Medulla oblongata (tissue), 1 donor: ENCODE measurements around the gene STARD4.

Experiments used
- DNase-seq: peaks from one replicate; pipeline ENCODE4 v3.0.0-alpha.2; 2015; ENCODE audit errors: extremely low spot score

The STARD4 gene

GRCh38 chr5:111472096-111472495 is 40.2 kb downstream of the STARD4 start:
- DNase-seq = no peak

- peak; percentile 26 for DNase-seq
These were observed 42.4 kb downstream of the STARD4 start for GRCh38 chr5:111469903-111470302.

DNA sequence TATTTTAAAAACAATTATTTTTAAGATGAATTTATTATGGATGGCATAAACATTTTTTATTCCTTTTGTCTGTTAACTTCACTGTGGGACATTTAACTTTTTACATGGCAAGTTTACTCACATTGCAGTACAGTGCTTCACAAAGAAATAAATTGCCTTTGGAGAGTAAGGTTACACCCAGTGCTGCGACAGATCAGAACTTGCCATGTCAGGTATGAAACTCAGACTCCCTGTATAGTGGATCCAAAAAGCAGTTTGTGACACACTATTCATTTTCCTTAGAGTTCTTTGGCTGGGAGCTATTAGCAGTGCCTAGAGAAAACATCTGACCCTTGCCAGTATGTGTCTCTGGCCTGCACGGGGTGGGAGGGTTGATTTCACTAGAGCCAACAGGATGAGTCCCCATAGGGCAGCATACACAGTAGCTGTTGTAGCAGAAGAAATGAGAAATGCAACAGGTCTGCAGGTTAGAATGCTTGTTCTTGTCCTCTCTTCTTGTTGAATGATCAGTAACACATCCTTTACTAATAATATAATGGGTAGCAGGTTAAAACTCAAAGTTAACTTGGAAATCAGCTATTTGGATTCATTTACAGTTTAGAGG is 42.9 kb downstream of the STARD4 start:
- no peak for DNase-seq

GRCh38 chr5:111463311-111463710 is 49.0 kb downstream of the STARD4 start:
- DNase-seq = no peak

GRCh38 chr5:111461934-111462333 is 50.4 kb downstream of the STARD4 start:
- no peak for DNase-seq

GRCh38 chr5:111461255-111461671 is 51.1 kb downstream of the STARD4 start:
- DNase-seq = peak; percentile 41

GRCh38 chr5:111454776-111455175 is 57.6 kb downstream of the STARD4 start:
- DNase-seq = no peak

DNA sequence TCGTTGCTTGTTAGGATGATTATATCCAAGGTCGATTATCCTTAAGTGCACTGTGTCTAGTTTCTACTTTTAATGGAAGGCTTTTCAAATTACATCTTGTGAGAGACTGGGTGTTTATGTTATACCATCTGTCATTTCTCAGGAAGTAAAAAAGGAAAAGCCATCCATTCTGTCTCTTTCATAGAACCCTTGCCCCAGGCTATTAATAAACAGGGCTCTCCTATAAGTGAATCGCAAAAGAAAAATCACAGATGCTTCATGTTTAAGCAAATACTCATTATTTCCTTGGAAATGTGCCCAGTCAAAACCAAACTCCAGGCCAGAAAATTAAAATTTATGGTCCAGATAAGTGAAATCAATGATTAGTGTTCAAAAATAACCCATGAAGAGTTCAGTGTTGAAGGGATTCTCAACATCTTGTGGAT is 58.1 kb downstream of the STARD4 start:
- no peak for DNase-seq

- DNase-seq = no peak
These were observed 58.6 kb downstream of the STARD4 start for GRCh38 chr5:111453747-111454146.

DNA sequence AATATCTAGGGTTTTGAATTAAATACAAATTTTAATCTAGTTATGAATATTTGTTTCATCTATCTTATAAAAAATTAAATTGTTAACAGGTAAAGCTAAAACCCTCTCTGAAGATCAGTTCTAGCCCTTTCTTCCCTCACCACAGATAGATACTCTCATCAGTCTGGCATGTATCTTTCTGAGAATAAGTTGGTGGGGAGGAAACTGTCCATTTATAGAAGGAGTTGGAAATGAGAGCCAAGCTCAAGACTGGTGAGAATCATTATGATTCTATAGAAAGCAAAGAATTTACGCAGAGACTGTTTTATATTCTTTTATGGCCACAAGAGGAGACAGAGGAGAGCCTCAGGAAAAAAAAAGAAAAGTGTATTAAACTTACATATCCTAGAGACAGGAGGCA is 59.0 kb downstream of the STARD4 start:
- DNase-seq = no peak

DNA sequence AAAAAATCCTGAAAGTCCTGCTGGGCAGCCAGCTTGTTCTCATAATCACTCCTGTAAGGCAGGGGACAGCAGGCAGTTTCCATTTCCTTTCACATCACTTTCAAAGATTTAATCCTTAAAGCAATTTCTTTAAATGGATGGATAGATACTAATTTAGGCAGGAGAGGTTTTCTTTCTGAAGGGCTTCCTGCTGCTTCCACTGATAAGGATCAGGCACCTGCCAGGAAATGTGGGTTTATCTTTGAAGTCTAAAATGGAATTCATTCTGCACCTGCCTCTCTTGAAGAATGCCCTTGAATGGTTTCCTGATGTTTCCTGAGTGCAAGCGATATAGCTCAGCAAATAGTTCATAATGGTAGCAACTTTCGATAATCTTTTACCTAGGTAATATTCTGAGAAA is 64.5 kb downstream of the STARD4 start:
- no peak for DNase-seq

DNA sequence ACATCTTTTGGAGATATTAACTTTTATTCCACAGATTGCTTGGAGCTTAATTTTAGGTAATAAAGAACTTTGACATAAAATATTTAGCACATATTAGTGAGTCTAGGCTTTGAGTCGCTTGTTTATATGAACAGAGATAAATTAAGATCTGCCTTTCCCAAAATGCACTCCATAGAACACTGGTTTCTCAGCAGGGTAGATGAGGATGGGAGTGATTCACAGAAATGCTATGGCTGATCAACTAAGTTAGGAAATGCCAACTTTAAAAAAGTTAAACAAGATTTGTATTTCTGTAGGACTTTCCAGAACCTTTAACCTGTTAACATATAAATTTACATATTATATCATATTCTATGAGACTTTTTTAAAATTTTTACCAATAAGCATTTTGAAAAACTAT is 65.2 kb downstream of the STARD4 start:
- no peak for DNase-seq
